22Rv1 (cell line): ENCODE measurements around the gene RAB17.

Source experiments
- H3K27ac ChIP-seq: fragments of 450-650 bp; 2 replicates; pipeline ENCODE4 v1.5.1; 2017
- ZFX ChIP-seq: fragments of 450-650 bp; IDR thresholded peaks from 2 replicates; pipeline ENCODE4 v1.6.1; 2017; ENCODE audit warnings: antibody characterized with exemption, borderline replicate concordance
- TF ChIP-seq, protein P1 (sequence below): fragments of 450-650 bp; IDR thresholded peaks from 2 replicates; pipeline ENCODE4 v1.5.1; 2017; ENCODE audit warnings: mild to moderate bottlenecking

Gene RAB17

DNA sequence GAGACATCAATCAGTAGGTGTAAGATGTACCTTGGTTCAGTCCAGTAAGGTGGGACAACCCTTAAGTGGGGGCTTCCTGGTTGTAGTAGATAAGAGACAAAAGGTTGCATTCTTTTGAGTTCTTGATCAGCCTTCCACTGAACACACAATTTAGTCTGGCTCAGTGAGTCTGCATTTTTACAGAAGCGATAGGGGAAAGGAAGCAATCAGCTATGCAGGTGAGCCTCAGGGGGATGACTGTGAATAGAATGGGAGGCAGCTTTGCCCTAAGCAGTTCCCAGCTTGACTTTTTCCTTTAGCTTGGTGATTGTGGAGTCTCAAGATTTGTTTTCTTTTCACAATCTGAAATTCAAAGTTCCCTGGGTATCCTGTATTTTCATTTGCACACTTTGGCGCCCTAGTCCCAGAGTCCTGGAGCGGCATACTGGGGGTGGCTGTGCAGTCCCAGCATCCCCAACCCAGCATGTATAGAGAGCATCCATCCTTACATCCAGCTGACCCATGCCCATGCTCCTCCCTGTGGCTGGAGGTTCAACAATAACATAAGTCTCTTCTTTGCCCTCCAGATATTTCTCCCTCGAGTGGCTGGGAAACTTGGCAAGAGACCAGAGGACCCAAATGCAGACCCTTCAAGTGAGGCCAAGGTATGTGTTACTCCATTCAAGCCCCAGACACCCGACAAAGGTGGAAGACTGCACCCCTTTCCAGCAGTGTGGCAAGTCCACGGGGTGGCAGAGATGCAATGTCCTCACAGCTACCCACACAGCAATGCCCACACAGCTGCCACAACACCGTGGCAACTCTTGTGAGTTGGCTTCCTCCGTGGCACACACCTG, 44.3 kb downstream of the RAB17 start:
- H3K27ac ChIP-seq = peak overlapping the region; percentile 23; the same call in 1 of the 2 replicates
- no peak for TF ChIP-seq ZFX
- TF ChIP-seq, protein P1, sequence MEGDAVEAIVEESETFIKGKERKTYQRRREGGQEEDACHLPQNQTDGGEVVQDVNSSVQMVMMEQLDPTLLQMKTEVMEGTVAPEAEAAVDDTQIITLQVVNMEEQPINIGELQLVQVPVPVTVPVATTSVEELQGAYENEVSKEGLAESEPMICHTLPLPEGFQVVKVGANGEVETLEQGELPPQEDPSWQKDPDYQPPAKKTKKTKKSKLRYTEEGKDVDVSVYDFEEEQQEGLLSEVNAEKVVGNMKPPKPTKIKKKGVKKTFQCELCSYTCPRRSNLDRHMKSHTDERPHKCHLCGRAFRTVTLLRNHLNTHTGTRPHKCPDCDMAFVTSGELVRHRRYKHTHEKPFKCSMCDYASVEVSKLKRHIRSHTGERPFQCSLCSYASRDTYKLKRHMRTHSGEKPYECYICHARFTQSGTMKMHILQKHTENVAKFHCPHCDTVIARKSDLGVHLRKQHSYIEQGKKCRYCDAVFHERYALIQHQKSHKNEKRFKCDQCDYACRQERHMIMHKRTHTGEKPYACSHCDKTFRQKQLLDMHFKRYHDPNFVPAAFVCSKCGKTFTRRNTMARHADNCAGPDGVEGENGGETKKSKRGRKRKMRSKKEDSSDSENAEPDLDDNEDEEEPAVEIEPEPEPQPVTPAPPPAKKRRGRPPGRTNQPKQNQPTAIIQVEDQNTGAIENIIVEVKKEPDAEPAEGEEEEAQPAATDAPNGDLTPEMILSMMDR = no peak

DNA sequence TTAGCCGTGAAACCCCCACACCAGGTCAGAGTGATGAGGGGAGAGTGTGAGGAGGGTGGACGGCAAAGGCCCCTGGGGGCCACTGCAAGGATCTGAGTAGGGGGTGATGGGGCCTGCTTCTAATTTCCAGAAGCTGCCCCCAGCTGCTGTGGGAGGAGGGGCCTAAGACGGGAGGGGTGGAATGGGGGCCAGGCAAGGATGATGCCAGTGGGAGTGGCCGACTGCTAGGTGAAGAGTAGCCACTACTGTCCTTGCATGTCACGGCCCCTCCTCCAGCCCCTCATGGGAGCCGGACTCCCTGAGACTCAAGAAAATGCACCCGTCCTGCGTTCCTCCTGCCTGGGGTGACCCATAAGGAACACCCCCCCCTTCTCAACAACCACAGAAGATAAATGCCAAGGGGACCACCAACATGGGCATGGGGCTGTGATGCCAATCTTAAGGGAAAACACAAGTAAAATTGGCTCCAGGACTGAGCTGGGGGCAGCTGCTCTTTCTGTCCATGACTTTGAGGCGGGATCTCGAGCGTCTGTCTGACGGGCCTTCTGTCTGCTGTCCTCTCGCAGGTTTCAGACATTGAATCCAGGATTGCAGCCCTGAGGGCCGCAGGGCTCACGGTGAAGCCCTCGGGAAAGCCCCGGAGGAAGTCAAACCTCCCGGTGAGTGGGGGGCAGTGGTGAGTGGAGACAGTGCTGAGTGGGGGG, 48.4 kb downstream of the RAB17 start:
- TF ChIP-seq, protein P1 = no peak
- TF ChIP-seq ZFX = no peak
- no peak overlapping the region for H3K27ac ChIP-seq

DNA sequence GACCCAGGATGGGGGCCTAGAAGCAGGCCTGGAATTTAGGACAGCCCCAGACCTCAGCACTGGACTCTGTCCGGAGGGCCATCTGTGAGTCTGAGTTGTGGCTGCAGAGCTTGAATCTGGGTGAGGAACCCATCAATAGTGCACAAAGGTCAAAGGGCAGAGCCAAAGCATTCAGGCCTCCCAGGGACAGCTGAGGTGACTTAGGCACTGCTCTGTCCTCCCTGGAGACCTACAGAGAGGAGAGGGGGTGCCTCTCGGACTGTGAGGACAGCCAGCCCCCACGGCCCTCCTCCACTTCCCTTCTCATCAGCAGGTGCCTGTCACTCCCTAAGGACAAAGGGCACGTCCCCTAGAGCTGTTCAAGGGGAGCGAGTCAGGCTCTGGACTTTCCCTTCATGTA, 49.3 kb downstream of the RAB17 start:
- no peak overlapping the region for H3K27ac ChIP-seq
- TF ChIP-seq ZFX = no peak
- TF ChIP-seq, protein P1 = no peak

DNA sequence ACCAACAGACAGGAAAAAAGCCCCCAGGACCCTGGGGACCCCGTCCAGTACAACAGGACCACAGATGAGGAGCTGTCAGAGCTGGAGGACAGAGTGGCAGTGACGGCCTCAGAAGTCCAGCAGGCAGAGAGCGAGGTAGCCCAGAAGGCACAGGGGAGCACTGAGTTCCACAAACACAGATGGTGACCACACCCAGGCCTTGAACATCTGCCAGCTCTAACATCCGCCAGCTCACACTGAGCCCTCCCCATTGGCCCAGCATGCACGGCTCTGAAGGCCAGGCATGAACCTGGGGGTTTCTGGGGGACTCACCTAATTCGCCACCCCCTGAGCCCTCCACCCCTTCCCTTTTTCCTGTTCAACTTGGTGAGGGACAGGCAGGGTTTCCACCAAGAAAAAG, 49.7 kb downstream of the RAB17 start:
- H3K27ac ChIP-seq = no peak overlapping the region
- TF ChIP-seq, protein P1 = no peak
- TF ChIP-seq ZFX = no peak

DNA sequence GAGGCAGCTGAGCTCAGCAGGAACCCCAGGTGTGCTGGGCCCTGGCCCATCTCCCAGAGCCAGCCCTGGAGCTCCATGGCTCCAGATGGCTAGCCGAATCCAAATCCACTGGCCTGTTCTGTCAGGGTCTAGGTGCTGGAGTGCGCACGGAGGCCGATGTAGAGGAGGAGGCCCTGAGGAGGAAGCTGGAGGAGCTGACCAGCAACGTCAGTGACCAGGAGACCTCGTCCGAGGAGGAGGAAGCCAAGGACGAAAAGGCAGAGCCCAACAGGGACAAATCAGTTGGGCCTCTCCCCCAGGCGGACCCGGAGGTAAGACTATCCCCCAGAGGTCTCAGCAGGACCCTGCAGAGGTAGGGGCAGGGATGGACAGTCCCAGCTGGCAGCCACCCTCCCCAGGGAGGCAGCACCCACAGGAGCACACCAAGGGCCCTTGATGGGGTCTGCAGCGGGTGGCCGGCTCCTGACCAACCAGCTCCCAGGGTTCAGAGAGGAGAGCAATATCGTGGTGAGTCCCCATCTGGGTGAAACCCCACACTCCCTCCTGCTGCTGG, 50.2 kb downstream of the RAB17 start:
- H3K27ac ChIP-seq = no peak overlapping the region
- TF ChIP-seq ZFX = no peak
- TF ChIP-seq, protein P1 = no peak

DNA sequence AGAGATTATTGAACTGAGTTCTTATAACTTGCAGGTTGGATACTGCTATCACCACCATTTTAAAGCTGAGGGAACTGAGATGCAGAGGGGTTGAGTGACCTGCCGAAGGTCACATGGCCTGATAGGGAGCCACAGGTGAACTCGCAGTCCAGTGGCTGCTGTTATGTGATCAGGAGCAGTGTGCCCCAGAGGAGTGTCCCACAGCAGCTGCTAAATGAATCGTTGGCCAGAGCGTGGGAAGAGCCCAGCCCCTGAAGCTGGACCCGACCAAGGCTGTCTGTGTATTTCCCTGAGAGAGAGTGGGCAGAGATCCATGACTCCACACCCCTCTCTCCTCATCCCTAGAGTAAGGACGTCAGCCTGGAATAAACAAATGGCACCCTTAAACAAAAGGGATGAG, 50.9 kb downstream of the RAB17 start:
- TF ChIP-seq ZFX = no peak
- TF ChIP-seq, protein P1 = no peak
- no peak overlapping the region for H3K27ac ChIP-seq

DNA sequence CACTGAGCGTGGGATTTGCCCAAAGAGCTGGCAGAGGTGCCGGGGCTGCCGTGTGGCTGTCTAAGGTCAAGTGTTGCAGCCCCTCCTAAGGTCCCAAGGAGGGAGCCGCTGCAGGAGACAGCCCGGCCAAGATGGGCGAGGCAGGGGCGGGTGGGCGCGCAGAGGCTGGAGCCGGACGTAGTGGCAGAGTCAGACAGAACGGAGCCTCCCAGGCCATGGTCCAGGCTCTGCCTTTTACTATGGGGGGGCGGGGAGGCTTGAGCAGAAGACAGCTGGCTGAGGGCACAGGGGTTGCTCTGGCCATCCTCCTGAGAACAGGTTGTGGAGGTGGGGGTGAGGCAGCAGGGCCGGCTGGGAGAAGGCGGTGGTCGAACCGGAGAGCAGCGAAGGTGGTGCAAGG, 51.6 kb downstream of the RAB17 start:
- TF ChIP-seq, protein P1 = no peak
- no peak for TF ChIP-seq ZFX
- H3K27ac ChIP-seq = no peak overlapping the region
